ENCODE results near the gene GLI1.
"Not testable (repeated sequence)": the region's sequence is repeated elsewhere in the genome, so short reads cannot be mapped to it uniquely, and the experiment has no call there.

The GLI1 gene

GRCh38 chr12:57441846-57442427 lies 17.6 kb upstream of the GLI1 start:
- DNase-seq: no peak

GRCh38 chr12:57444337-57444736 lies 15.2 kb upstream of the GLI1 start:
- not testable (repeated sequence) for DNase-seq

GRCh38 chr12:57444744-57445143 lies 14.8 kb upstream of the GLI1 start:
- DNase-seq: no peak

- no peak for DNase-seq
Observed at GRCh38 chr12:57446292-57446960, 13.2 kb upstream of the GLI1 start.

- no peak for DNase-seq
Observed at GRCh38 chr12:57448669-57449068, 10.9 kb upstream of the GLI1 start.

- DNase-seq: no peak
Observed at GRCh38 chr12:57449375-57449774, 10.2 kb upstream of the GLI1 start.

GRCh38 chr12:57450057-57450456 lies 9.5 kb upstream of the GLI1 start:
- no peak for DNase-seq

- no peak for DNase-seq
Observed at GRCh38 chr12:57451233-57451778, 8.3 kb upstream of the GLI1 start.

- peak; percentile 96 for DNase-seq
Observed at GRCh38 chr12:57452181-57452936, 7.2 kb upstream of the GLI1 start.

GRCh38 chr12:57452937-57453509 lies 6.6 kb upstream of the GLI1 start:
- peak; percentile 85 for DNase-seq

GRCh38 chr12:57454213-57454565 lies 5.4 kb upstream of the GLI1 start:
- no peak for DNase-seq

GRCh38 chr12:57454566-57455373 lies 4.8 kb upstream of the GLI1 start, which contains the start of gene INHBE:
TSS of gene INHBE (plus strand) at chr12:57455307. CDS start at chr12:57455537, 230 bp downstream.
- DNase-seq: peak; percentile 99

GRCh38 chr12:57455374-57456144 lies 4.0 kb upstream of the GLI1 start:
- peak; percentile 26 for DNase-seq

GRCh38 chr12:57456145-57456700 lies 3.4 kb upstream of the GLI1 start:
- peak; percentile 71 for DNase-seq

GRCh38 chr12:57456737-57457490 lies 2.7 kb upstream of the GLI1 start:
- DNase-seq: no peak

- DNase-seq: no peak
Observed at GRCh38 chr12:57458665-57459054, 925 bp upstream of the GLI1 start.

- peak; percentile 98 for DNase-seq
Observed at GRCh38 chr12:57459055-57459749, 383 bp upstream of the GLI1 start.

GRCh38 chr12:57460468-57460784 lies 841 bp downstream of the GLI1 start:
- DNase-seq: no peak

GRCh38 chr12:57460841-57461275 lies 1.3 kb downstream of the GLI1 start:
- no peak for DNase-seq

- peak; percentile 89 for DNase-seq
Observed at GRCh38 chr12:57461276-57461916, 1.8 kb downstream of the GLI1 start.
